ENCODE measurements around the gene COPS2.

GRCh38 chr15:49191892-49192291 lies 36.5 kb upstream of the COPS2 start:
- no peak for TF ChIP-seq POLR2A (IDR thresholded peaks at IDR 0.05)
- TF ChIP-seq CTCF (IDR thresholded peaks at IDR 0.05) = no peak
